Karpas-422 (cell line): Measurements from ENCODE around the gene IQCN. TPM values are rescaled to one million over a fixed set of nuclear protein-coding genes. Genes with fewer than 3 reads are reported as not detected.
"Not testable (repeated sequence)": the region's sequence is repeated elsewhere in the genome, so short reads cannot be mapped to it uniquely, and the experiment has no call there.

Source experiments
- DNase-seq: peaks from one replicate; pipeline ENCODE4 v3.0.0-alpha.2; 2015
- H2AFZ ChIP-seq: fragments of 200-600 bp; sonication (generic); 2 replicates; pipeline ENCODE4 v1.6.1; 2014; ENCODE audit warnings: antibody characterized with exemption, low read length, mixed read lengths
- H3K27ac ChIP-seq: fragments of 200-600 bp; sonication (generic); 2 replicates; pipeline ENCODE4 v1.5.1; 2014; ENCODE audit warnings: mild to moderate bottlenecking, low read length, moderate library complexity
- H3K27me3 ChIP-seq: fragments of 200-600 bp; sonication (generic); 2 replicates; pipeline ENCODE4 v1.6.1; 2014; ENCODE audit warnings: low read length, mixed read lengths
- H3K36me3 ChIP-seq: fragments of 200-600 bp; sonication (generic); 2 replicates; pipeline ENCODE4 v1.6.1; 2014; ENCODE audit warnings: low read length, mixed read lengths; ENCODE audit not compliant: insufficient read depth
- H3K4me1 ChIP-seq: fragments of 200-600 bp; sonication (generic); 2 replicates; pipeline ENCODE4 v1.6.1; 2014; ENCODE audit warnings: mild to moderate bottlenecking, low read length, mixed read lengths
- H3K4me2 ChIP-seq: fragments of 200-600 bp; sonication (generic); 2 replicates; pipeline ENCODE4 v1.6.1; 2014; ENCODE audit warnings: low read length, low read depth, mild to moderate bottlenecking; ENCODE audit not compliant: poor library complexity, severe bottlenecking
- H3K4me3 ChIP-seq: fragments of 200-600 bp; sonication (generic); 2 replicates; pipeline ENCODE4 v1.5.1; 2014; ENCODE audit warnings: mild to moderate bottlenecking, antibody characterized with exemption, low read length, mixed read lengths
- H3K79me2 ChIP-seq: fragments of 200-600 bp; sonication (generic); 2 replicates; pipeline ENCODE4 v1.6.1; 2014; ENCODE audit warnings: mild to moderate bottlenecking, low read length, mixed read lengths
- H3K9ac ChIP-seq: fragments of 200-600 bp; sonication (generic); 2 replicates; pipeline ENCODE4 v1.6.0; 2014; ENCODE audit warnings: low read length
- H3K9me2 ChIP-seq: fragments of 200-600 bp; sonication (generic), shearing (Covaris generic); replicated peaks from 2 replicates; pipeline ENCODE4 v1.6.0; 2014; ENCODE audit warnings: mild to moderate bottlenecking, low read length, moderate library complexity; ENCODE audit not compliant: insufficient read depth
- H3K9me3 ChIP-seq: fragments of 300-700, 200-600 bp; sonication (generic); 2 replicates; pipeline ENCODE4 v1.6.1; 2014; ENCODE audit warnings: low read length, mixed read lengths
- H4K20me1 ChIP-seq: fragments of 200-600 bp; sonication (generic); 2 replicates; pipeline ENCODE4 v1.6.1; 2014; ENCODE audit warnings: mild to moderate bottlenecking, antibody characterized with exemption, low read length, low read depth; ENCODE audit not compliant: insufficient read depth
- small RNA-seq: library from RNA; depleted of rRNA; stranded (forward); fragments of <200 nt; gene quantifications from one replicate; pipeline ENCODE3, GENCODE V24; 2014
- total RNA-seq: library from RNA; depleted of rRNA; stranded (reverse); fragments of >200 nt; shearing (Covaris generic); gene quantifications from 2 replicates; pipeline ENCODE4 v1.2.3, GENCODE V29; 2014; ENCODE audit warnings: low replicate concordance; rRNA removed

The IQCN gene
- total RNA-seq, 1 experiment from 2014 or later = 0.37 TPM

- no peaks in the 10 kb centered on the region for H3K79me2 ChIP-seq
- no peaks in the 10 kb centered on the region for H3K9me3 ChIP-seq
- H3K27ac ChIP-seq = no peak overlapping the region
- no peaks in the 10 kb centered on the region for H4K20me1 ChIP-seq
- no peak for DNase-seq
- no peak overlapping the region for H3K4me2 ChIP-seq
- H3K27me3 ChIP-seq = no peaks in the 10 kb centered on the region
- H3K9ac ChIP-seq = no peak overlapping the region
- no peaks in the 10 kb centered on the region for H3K9me2 ChIP-seq
- no peak overlapping the region for H3K4me3 ChIP-seq
- no peak overlapping the region for H2AFZ ChIP-seq
- H3K36me3 ChIP-seq = no peaks in the 10 kb centered on the region
- H3K4me1 ChIP-seq = no peaks in the 10 kb centered on the region
Observed at GRCh38 chr19:18216789-18217188, 57.5 kb downstream of the IQCN start.

GRCh38 chr19:18214779-18215433, 59.3 kb downstream of the IQCN start:
- Histone ChIP-seq H3K27me3 (no peaks in the 10 kb centered on the region), H3K27ac (no peak overlapping the region), H3K4me2 (no peak overlapping the region), H3K9me3 (no peaks in the 10 kb centered on the region), H3K79me2 (no peaks in the 10 kb centered on the region), H2AFZ (no peak overlapping the region), H3K9ac (no peak overlapping the region), H4K20me1 (no peaks in the 10 kb centered on the region), H3K36me3 (no peaks in the 10 kb centered on the region), H3K4me3 (no peak overlapping the region), H3K9me2 (no peaks in the 10 kb centered on the region), H3K4me1 (no peaks in the 10 kb centered on the region)
- DNase-seq = no peak

- no peak overlapping the region for H2AFZ ChIP-seq
Observed at GRCh38 chr19:18211683-18212082, 62.6 kb downstream of the IQCN start.

GRCh38 chr19:18209912-18210311, 64.3 kb downstream of the IQCN start:
- H3K27ac ChIP-seq, H3K27me3 ChIP-seq, H3K9ac ChIP-seq, H3K4me2 ChIP-seq, DNase-seq, H2AFZ ChIP-seq, H3K79me2 ChIP-seq, H3K4me3 ChIP-seq, H4K20me1 ChIP-seq, H3K9me3 ChIP-seq, H3K36me3 ChIP-seq, H3K9me2 ChIP-seq: not testable (repeated sequence)
- H3K4me1 ChIP-seq = peaks cover 12% of the 10 kb centered on the region

More at GRCh38 chr19:18211683-18212082, 62.6 kb downstream of the IQCN start:
- Histone ChIP-seq H4K20me1 (no peaks in the 10 kb centered on the region), H3K27me3 (no peaks in the 10 kb centered on the region), H3K9me3 (no peaks in the 10 kb centered on the region), H3K9ac (no peak overlapping the region), H3K36me3 (no peaks in the 10 kb centered on the region), H3K4me3 (no peak overlapping the region), H3K4me2 (no peak overlapping the region), H3K27ac (no peak overlapping the region), H3K9me2 (no peaks in the 10 kb centered on the region), H3K79me2 (no peaks in the 10 kb centered on the region), H3K4me1 (peaks cover 3% of the 10 kb centered on the region; the same call in 1 of the 2 replicates)
- no peak for DNase-seq

GRCh38 chr19:18208098-18208951, 65.9 kb downstream of the IQCN start:
- Histone ChIP-seq H3K4me1 (peaks cover 19% of the 10 kb centered on the region), H3K9me3 (no peaks in the 10 kb centered on the region), H3K27me3 (no peaks in the 10 kb centered on the region), H3K4me2 (no peak overlapping the region), H4K20me1 (no peaks in the 10 kb centered on the region), H3K4me3 (no peak overlapping the region), H2AFZ (no peak overlapping the region), H3K9me2 (no peaks in the 10 kb centered on the region), H3K9ac (no peak overlapping the region), H3K79me2 (peaks cover 3% of the 10 kb centered on the region), H3K27ac (no peak overlapping the region), H3K36me3 (no peaks in the 10 kb centered on the region)
- DNase-seq = peak; percentile 83

Small RNA genes lying within 50 kb of the gene (small RNA-seq; reads per million reads assigned to genes)
- gene MIR3188 = 0.12 reads per million
- not detected for gene RPL39P38

Other genes with a start within 250 kb of the IQCN start
- gene IL12RB1, start 187.5 kb downstream of the IQCN start, total RNA-seq = 6.1 and 9.6 TPM in 2 replicates
- 7.7 and 17.9 TPM in 2 replicates for gene MAST3, start 176.7 kb downstream of the IQCN start, total RNA-seq
- gene PIK3R2, start 121.3 kb downstream of the IQCN start, total RNA-seq = 5.1 and 5.7 TPM in 2 replicates
- 256 and 416 TPM in 2 replicates for gene IFI30, start 100.6 kb downstream of the IQCN start, total RNA-seq
- 17.0 and 24.2 TPM in 2 replicates for gene MPV17L2, start 81.2 kb downstream of the IQCN start, total RNA-seq
- gene RAB3A, start 70.4 kb downstream of the IQCN start, total RNA-seq = 2.5 and 6.2 TPM in 2 replicates
- not detected in 2 replicates for gene PDE4C, start 48.0 kb downstream of the IQCN start, total RNA-seq
- gene JUND, start 7.2 kb upstream of the IQCN start, total RNA-seq = 69.5 and 274 TPM in 2 replicates
- gene LSM4, start 48.6 kb upstream of the IQCN start, total RNA-seq = 198 and 359 TPM in 2 replicates
- 10.7 and 13.6 TPM in 2 replicates for gene PGPEP1, start 66.1 kb upstream of the IQCN start, total RNA-seq
- 0.97 TPM in 1 of 2 replicates, not detected in the other for gene GDF15, start 111.7 kb upstream of the IQCN start, total RNA-seq
- gene LRRC25, start 123.2 kb upstream of the IQCN start, total RNA-seq = 1.6 and 2.2 TPM in 2 replicates
- gene SSBP4, start 144.9 kb upstream of the IQCN start, total RNA-seq = 22.5 and 73.2 TPM in 2 replicates
- gene ISYNA1, start 163.7 kb upstream of the IQCN start, total RNA-seq = 4.1 and 10.0 TPM in 2 replicates
- gene ELL, start 247.6 kb upstream of the IQCN start, total RNA-seq = 10.9 and 14.8 TPM in 2 replicates